K562 (cell line): ENCODE data around the gene HADHA. TPM values are rescaled to one million over a fixed set of nuclear protein-coding genes. Genes with fewer than 3 reads are reported as not detected.
A peak's percentile ranks its signal among the peaks of the same experiment; 100 is the strongest.

Experiments
- ATF7 ChIP-seq: fragments of 450-650 bp; IDR thresholded peaks from 2 replicates; pipeline ENCODE4 v1.7.1; 2014; ENCODE audit warnings: mild to moderate bottlenecking, moderate library complexity
- ESRRB ChIP-seq: fragments of 250-450 bp; sonication (Bioruptor Pico); IDR thresholded peaks from 2 replicates; pipeline ENCODE4 v1.5.0; 2020; ENCODE audit warnings: mild to moderate bottlenecking, moderate library complexity, borderline replicate concordance
- GTF2B ChIP-seq: IDR thresholded peaks from 2 replicates; pipeline ENCODE4 v1.6.1; 2011; ENCODE audit not compliant: insufficient read length; ENCODE audit errors: extremely low read depth
- RBM34 ChIP-seq: fragments of 200-400 bp; formaldehyde crosslinking; IDR thresholded peaks from 2 replicates; pipeline ENCODE4 v1.6.1; 2018; ENCODE audit warnings: low read length, borderline replicate concordance; ENCODE audit not compliant: insufficient read depth
- TFE3 ChIP-seq: fragments of 450-650 bp; formaldehyde crosslinking; IDR thresholded peaks from 2 replicates; pipeline ENCODE4 v1.4.0; 2020; ENCODE audit warnings: mild to moderate bottlenecking, mixed read lengths
- UBTF ChIP-seq, 2 experiments: IDR thresholded peaks; 2 replicates each; pipeline ENCODE4 v1.6.1; 2012; ENCODE audit warnings: improper control_type of control experiment in 2 of 2, low read depth in 2 of 2, low read length in 2 of 2, borderline replicate concordance in 1 of 2
- WHSC1 ChIP-seq: IDR thresholded peaks from one replicate; pipeline ENCODE4 v1.6.1; 2012; ENCODE audit warnings: low read length, control low read depth, inconsistent platforms
- ZNF444 ChIP-seq: fragments of 250-450 bp; sonication (Bioruptor Pico); IDR thresholded peaks from 2 replicates; pipeline ENCODE4 v1.4.0; 2020; ENCODE audit warnings: mild to moderate bottlenecking, moderate library complexity
- ZNF589 ChIP-seq: fragments of 200-800 bp; sonication (Bioruptor generic); IDR thresholded peaks from 2 replicates; pipeline ENCODE4 v1.6.1; 2016; ENCODE audit warnings: low read depth, missing genetic modification characterization, missing compliant biosample characterization
- ZNF668 ChIP-seq: fragments of 250-450 bp; sonication (Bioruptor Pico); IDR thresholded peaks from 2 replicates; pipeline ENCODE4 v1.8.0; 2022; ENCODE audit warnings: mild to moderate bottlenecking, inconsistent platforms
- polyA plus RNA-seq, 8 experiments: library from polyadenylated mRNA; depleted of rRNA in 4 of 8; stranded (reverse) in 5 of 8; unstranded in 3 of 8; fragments of >200 nt; fragmentation: Nextera tagmentation in 2 of 8; fragmentation: Illumina TruSeq in 1 of 8; extraction: Ambion mirVana in 2 of 8; extraction: Trizol in 1 of 8; gene quantifications; 2 replicates each; pipeline versions ENCODE4 v1.2.1 to v1.2.3, GENCODE V29; 2011 to 2014; ENCODE audit warnings: inconsistent platforms in 1 of 8, missing spikeins in 1 of 8
- total RNA-seq, 7 experiments: library from RNA; depleted of rRNA in 6 of 7; stranded (reverse); fragments of >200 nt in 6 of 7; fragmentation: Illumina TruSeq in 2 of 7; extraction: Trizol in 2 of 7; gene quantifications; 2 replicates each; pipeline versions ENCODE4 v1.2.1 to v1.2.3, GENCODE V29; 2011 to 2021; ENCODE audit warnings: low replicate concordance in 1 of 7
- TF ChIP-seq, protein P1 (sequence below): sonication (generic); formaldehyde crosslinking; IDR thresholded peaks from 2 replicates; pipeline ENCODE4 v1.8.0; 2022; ENCODE audit warnings: mild to moderate bottlenecking, missing genetic modification reagents
- TF ChIP-seq, protein P2 (sequence below): IDR thresholded peaks from 2 replicates; pipeline ENCODE4 v1.6.1; 2011; ENCODE audit warnings: borderline replicate concordance, low read depth, mild to moderate bottlenecking, moderate library complexity, low read length; ENCODE audit not compliant: insufficient read depth, poor library complexity, severe bottlenecking

The HADHA gene
- total and polyA plus RNA-seq, 9 of the 15 experiments (the other 6 are each of a cell fraction or from before 2014, with no cell fraction given) = 145 to 326 (median 202) TPM

GRCh38 chr2:26244309-26245230 lies at the start of gene HADHA, which contains the start of gene HADHB (continued):
- TF ChIP-seq, protein P1, sequence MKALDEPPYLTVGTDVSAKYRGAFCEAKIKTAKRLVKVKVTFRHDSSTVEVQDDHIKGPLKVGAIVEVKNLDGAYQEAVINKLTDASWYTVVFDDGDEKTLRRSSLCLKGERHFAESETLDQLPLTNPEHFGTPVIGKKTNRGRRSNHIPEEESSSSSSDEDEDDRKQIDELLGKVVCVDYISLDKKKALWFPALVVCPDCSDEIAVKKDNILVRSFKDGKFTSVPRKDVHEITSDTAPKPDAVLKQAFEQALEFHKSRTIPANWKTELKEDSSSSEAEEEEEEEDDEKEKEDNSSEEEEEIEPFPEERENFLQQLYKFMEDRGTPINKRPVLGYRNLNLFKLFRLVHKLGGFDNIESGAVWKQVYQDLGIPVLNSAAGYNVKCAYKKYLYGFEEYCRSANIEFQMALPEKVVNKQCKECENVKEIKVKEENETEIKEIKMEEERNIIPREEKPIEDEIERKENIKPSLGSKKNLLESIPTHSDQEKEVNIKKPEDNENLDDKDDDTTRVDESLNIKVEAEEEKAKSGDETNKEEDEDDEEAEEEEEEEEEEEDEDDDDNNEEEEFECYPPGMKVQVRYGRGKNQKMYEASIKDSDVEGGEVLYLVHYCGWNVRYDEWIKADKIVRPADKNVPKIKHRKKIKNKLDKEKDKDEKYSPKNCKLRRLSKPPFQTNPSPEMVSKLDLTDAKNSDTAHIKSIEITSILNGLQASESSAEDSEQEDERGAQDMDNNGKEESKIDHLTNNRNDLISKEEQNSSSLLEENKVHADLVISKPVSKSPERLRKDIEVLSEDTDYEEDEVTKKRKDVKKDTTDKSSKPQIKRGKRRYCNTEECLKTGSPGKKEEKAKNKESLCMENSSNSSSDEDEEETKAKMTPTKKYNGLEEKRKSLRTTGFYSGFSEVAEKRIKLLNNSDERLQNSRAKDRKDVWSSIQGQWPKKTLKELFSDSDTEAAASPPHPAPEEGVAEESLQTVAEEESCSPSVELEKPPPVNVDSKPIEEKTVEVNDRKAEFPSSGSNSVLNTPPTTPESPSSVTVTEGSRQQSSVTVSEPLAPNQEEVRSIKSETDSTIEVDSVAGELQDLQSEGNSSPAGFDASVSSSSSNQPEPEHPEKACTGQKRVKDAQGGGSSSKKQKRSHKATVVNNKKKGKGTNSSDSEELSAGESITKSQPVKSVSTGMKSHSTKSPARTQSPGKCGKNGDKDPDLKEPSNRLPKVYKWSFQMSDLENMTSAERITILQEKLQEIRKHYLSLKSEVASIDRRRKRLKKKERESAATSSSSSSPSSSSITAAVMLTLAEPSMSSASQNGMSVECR = peak; percentile 94
- no peak for TF ChIP-seq TFE3 (CRISPR knock-in tag)
- peak; percentile 36 for TF ChIP-seq GTF2B
- no peak for TF ChIP-seq ZNF589
- TF ChIP-seq, protein P2, sequence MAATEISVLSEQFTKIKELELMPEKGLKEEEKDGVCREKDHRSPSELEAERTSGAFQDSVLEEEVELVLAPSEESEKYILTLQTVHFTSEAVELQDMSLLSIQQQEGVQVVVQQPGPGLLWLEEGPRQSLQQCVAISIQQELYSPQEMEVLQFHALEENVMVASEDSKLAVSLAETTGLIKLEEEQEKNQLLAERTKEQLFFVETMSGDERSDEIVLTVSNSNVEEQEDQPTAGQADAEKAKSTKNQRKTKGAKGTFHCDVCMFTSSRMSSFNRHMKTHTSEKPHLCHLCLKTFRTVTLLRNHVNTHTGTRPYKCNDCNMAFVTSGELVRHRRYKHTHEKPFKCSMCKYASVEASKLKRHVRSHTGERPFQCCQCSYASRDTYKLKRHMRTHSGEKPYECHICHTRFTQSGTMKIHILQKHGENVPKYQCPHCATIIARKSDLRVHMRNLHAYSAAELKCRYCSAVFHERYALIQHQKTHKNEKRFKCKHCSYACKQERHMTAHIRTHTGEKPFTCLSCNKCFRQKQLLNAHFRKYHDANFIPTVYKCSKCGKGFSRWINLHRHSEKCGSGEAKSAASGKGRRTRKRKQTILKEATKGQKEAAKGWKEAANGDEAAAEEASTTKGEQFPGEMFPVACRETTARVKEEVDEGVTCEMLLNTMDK = peak; percentile 91
- peak; percentile 61; the same call in 1 of the 2 replicates for TF ChIP-seq ATF7
- no peak for TF ChIP-seq ZNF444 (CRISPR knock-in tag)
- TF ChIP-seq ESRRB (CRISPR knock-in tag) = no peak
- TF ChIP-seq RBM34 = no peak
- no peak for TF ChIP-seq ZNF668 (CRISPR knock-in tag)
- TF ChIP-seq WHSC1 = no peak
- peak in 1 of 2 experiments; percentile 40; a peak in 2 of 4 replicates for TF ChIP-seq UBTF (IDR thresholded peaks at IDR 0.05; ENCODE audit: borderline replicate concordance in 1 of 2, low read depth in 2 of 2, low read length in 2 of 2)
